Skin of body (tissue), 2 donors: ENCODE data around the gene RIPOR1. TPM values are rescaled to one million over a fixed set of nuclear protein-coding genes. Genes with fewer than 3 reads are reported as not detected.
"Not testable (repeated sequence)": the region's sequence is repeated elsewhere in the genome, so short reads cannot be mapped to it uniquely, and the experiment has no call there.

Experiments
- DNase-seq: peaks from one replicate; lab custom pipeline; 2025; lab: John Stamatoyannopoulos, UW
- total RNA-seq: library from RNA; depleted of rRNA; stranded (reverse); fragments of >200 nt; gene quantifications from one replicate; pipeline ENCODE4 v1.2.3, GENCODE V29; 2014

The RIPOR1 gene, protein sequence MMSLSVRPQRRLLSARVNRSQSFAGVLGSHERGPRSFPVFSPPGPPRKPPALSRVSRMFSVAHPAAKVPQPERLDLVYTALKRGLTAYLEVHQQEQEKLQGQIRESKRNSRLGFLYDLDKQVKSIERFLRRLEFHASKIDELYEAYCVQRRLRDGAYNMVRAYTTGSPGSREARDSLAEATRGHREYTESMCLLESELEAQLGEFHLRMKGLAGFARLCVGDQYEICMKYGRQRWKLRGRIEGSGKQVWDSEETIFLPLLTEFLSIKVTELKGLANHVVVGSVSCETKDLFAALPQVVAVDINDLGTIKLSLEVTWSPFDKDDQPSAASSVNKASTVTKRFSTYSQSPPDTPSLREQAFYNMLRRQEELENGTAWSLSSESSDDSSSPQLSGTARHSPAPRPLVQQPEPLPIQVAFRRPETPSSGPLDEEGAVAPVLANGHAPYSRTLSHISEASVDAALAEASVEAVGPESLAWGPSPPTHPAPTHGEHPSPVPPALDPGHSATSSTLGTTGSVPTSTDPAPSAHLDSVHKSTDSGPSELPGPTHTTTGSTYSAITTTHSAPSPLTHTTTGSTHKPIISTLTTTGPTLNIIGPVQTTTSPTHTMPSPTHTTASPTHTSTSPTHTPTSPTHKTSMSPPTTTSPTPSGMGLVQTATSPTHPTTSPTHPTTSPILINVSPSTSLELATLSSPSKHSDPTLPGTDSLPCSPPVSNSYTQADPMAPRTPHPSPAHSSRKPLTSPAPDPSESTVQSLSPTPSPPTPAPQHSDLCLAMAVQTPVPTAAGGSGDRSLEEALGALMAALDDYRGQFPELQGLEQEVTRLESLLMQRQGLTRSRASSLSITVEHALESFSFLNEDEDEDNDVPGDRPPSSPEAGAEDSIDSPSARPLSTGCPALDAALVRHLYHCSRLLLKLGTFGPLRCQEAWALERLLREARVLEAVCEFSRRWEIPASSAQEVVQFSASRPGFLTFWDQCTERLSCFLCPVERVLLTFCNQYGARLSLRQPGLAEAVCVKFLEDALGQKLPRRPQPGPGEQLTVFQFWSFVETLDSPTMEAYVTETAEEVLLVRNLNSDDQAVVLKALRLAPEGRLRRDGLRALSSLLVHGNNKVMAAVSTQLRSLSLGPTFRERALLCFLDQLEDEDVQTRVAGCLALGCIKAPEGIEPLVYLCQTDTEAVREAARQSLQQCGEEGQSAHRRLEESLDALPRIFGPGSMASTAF
- 19.1 TPM for total RNA-seq

DNA sequence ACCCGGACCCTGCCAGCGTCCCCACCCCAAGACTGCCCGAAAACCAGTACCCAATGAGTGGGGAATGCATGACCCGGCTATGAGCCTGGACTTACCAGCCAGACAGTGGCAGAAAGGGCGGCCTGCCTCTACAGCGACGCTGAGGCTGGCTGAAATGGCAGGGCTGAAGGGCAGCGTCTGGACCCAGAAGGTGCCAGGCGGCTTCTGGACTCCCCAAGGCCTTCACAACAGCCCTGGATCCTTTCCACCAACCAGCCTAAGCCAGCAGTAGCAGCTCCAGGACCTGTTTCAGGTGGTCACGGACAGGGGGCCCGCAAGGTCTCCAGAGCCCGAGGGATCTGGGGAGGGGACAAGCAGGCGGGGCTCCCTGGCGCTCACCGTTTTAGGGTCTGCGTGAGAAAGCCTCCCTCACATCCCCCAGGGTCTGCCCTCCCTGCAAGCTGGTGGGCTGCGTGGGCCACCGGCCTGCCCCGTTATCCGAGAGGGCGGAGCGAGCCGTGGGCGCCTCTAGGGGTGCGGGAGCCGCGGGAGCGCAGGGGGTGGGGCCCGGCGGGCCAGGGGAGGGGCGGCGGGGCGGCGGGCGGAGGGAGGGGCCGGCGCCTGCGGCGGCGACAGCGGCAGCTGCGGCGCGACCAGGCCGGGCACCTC, at the start of gene RIPOR1:
Gene RIPOR1, plus strand, starts transcription at position 608 of the 648 bp plus-strand sequence. CDS start 9,618 bp downstream, outside the sequence.
- no peak for DNase-seq

DNA sequence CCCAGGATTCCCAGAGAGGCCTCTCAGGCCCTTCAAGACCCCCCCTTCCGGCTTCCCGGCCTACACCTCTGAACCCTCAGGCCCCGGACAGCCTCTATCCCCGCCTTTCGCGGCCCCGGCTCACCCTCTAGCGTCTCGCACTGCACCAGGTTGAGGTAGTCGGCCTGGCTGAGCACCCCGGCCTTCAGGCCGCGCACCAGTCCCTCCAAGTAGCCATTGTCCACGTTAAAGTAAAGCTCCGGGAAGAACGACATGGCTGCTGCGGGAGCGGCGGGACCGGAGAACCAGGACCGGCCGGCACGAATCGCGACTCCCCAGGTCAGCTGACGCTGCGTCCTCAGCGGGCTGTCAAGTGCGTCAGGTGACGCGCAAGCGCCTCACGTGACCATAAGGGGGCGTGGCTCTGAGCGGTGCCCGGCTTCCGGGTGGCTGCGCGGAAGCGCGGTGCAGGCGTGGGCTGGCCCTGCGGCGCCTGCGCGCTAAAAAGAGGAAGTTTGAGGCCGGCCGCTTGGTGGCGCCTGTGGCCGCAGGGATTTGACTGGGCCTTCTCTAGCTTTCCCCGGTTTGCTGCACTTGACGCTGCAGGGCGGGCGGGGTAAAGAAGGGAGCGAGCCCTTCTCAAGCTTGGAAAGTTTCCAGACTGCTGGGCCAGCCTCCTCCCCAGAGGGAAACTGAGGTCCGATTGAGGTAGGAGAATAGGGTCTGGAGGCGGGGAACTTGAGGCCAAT, 47.6 kb upstream of the RIPOR1 start, which contains the start of gene ATP6V0D1:
Gene ATP6V0D1, minus strand, starts transcription at position 325 of the 728 bp plus-strand sequence. Its CDS starts 71 bp downstream, at position 254.
- peak; percentile 97 for DNase-seq

DNA sequence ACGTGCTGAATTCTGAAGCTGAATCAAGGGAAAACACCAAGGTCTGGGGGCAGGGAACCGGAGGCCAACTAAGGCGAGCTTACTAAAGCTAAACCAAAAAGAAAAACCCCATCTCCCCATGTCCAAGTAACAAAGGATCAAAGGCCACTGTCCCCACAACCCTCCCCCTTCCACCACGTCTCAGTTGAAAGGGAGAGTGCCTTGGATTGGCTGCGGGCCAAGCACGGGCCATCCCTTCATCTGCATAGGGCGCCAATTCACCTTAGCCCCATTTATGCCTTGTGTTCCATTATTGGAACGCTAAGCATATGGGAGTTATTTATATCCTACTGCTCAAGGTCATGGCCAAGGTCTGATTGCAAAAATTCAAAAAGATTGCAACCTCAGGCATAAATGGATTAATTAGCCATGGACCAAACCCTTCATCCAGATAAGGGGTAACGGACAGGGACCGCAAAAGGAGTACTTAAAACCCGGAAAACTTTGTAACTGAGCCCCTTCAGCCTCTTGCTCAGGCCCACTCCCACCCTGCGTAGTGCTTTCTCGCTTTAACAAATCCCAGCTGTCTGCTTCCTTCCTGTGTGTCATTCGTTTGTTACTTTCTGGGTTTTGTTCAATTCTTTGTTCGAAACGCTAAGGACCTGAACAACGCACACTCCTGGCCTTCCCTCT, 46.9 kb upstream of the RIPOR1 start:
- peak; percentile 78 for DNase-seq

DNA sequence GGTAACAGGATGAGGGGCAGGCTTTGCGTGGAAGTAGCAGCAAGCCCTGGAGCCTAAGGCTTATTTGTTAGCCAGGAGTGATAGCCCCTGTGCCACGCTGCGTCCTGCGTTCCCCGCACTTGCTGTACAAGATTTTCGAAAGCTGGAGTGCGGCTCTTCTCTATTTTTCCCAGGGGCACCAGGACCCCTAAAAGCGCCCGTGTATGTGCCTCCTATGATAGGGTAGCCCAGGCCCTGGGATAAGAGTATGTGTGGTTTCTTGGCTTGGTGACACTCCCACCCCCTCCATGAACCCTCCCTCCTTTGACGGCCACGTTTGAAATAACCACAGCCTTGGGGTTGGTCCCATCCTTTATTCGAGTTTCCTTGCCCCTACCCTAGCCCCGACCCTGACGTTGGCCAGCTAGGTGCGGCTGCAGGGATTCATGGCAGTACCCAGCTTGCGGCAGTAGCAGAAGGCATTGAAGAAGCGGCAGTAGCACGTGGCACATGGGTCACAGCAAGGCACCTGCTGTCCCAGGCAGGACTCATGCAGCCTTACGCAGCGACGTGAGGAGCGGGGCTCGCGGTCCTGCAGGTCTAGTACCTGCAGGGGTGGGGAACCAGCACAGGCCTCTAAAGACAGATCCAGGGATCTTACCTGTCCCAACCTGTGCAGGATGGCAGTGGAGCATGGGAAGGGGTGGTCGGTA, 46.2 kb upstream of the RIPOR1 start:
- no peak for DNase-seq

DNA sequence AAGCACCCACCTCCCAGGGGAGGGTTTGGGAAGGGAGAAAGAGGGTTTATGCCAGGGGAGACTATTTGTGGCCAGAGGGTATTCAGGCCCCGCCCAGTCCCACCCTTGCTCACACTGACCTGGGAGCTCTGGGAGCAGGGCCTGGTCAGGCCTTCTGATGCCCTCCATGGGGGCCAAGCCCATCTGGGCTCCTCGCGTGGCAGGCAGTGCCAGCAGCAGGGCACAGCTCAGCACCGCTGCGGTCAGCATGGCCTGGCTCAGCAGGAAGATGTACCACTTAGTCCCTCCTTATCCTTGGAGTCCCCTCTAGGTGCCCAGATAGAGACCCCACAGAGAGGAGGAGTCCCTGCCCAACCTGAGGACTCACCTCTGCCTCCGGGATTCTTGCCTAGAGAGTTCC, 45.5 kb upstream of the RIPOR1 start, which contains the start of gene AGRP:
Gene AGRP, minus strand, starts transcription at position 398 of the 400 bp plus-strand sequence. Its CDS starts 149 bp downstream, at position 249.
- DNase-seq: no peak

DNA sequence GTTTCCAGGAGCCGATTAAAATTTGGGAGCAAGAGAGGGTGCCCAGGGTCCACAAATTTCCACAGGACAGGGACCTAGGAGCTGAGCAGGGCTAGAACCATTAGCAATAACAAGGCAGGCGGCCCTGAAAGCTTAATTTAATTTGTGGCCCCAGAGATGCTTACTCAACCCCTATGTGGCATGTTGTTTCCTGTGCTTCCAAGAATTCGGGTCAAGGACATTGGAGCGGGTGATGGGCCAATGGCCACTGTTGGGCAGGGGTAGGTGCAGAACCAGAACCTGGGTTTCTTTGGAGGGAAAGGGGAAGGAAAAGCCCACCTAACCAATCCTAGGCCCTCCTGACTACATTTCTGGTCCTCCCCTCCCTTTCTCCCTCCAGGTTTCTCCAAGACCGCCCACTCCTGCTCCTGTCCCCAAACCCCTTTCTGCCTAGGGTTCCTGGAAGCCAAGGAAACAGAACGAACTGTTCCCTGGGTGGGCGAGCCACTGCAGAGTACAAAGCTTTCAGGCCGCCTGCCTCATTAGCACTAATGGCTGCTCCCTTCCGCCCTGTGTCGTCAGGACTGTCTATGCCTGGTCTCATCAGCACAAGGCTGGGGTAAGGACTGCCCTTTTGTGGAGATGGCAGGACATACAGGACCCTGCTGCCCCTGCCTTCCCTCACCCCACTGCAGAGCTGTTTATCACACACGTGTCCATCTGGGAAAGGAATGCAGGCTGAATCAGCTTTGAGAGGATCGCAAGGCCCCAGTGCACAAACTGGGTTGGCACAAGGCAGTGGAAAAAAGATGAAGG, 44.7 kb upstream of the RIPOR1 start:
- DNase-seq: no peak

DNA sequence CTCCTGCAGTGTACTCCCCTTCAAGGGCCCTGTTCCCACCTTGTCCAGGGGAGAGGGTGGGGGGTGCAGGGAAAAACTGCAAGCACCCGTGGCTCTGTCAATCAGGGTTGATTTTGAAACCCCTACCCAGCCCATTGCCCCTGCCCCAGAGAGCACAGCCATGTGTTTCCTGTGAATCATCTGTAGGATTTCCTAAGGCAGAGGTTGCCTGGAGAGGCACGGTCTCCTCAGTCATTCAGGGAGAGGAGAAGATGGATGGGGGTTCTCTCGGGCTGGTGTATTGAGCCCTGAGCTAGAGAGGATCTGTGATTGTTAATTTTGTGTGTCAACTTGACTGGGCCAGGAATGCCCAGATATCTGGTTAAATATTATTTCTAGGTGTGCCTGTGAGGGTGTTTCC, 41.8 kb upstream of the RIPOR1 start:
- no peak for DNase-seq

DNA sequence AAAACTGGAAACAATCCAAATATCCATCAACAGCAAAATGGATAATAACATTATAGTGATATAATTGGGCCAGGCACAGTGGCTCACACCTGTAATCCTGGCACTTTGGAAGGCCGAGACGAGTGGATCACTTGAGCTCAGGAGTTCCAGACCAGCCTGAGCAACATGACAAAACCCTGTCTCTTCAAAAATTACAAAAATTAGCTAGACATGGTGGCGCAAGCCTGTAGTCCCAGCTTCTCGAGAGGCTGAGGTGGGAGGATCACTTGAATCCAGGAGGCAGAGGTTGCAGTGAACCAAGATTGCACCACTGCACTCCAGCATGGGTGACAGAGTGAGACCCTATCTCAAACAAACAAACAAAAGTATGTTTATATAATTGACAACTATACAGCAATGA, 41.1 kb upstream of the RIPOR1 start:
- DNase-seq: not testable (repeated sequence)

DNA sequence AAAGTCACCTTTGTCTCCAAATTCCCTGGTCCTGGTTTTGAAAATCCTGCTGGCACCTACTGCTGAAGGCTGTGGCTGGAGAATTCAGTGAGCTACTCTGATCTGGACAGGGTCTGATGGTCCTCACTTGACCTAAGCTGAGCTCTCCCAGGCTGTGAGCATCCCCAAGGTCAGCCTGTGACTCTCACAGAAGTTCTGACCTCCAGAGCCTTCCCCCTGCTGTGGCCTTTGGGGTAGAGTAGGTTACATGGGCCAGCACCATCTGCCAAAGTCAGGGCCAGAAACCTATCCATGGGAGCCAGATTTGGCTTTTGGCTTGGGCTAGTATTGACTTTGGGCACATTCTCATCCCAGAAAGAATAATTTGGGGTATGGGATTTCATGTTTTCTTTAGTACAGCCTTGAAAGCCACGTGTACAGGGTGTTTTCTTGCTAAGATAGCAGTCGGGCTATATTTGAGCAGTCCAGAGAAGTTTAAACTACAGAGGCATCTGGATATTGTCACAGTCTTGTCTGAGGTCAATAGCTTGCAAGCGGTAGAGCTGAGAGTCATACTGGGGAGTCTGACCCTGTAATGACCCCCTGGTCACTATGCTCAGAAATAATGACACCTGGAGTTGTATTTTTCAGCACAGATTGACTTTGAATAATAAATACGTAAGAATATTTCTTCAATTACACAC, 39.1 kb upstream of the RIPOR1 start:
- no peak for DNase-seq

DNA sequence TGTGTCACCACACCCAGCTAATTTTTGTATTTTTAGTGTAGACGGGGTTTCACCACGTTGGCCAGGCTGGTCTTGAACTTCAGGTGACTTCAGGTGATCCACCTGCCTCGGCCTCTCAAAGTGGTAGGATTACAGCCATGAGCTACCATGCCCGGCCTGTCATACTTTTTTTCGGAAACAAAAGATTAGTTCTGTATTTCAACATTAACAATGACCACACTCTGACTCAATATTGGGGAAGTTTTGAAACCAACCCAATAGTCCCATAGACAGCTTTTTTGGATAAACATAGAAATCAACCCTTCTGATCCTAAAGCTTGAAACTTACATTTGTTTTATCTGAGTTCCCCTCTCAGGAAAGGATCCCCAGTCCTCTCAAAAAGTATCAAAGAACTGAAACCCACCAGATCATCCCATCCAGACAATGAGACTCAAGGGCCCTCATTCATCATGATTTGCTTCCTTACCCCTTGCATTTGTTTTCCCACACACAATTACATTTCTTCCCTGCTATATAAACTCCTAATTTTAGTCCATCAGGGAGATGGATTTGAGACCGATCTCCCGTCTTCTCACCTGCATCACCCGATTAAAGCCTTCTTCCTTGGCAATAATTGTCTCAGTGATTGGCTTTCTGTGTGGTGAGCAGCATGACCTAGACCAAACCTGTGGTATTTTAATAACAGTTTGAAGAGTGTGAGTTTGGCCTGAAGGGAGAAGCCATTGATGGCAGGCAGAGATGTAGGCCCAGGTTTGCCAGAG, 38.1 kb upstream of the RIPOR1 start:
- no peak for DNase-seq

DNA sequence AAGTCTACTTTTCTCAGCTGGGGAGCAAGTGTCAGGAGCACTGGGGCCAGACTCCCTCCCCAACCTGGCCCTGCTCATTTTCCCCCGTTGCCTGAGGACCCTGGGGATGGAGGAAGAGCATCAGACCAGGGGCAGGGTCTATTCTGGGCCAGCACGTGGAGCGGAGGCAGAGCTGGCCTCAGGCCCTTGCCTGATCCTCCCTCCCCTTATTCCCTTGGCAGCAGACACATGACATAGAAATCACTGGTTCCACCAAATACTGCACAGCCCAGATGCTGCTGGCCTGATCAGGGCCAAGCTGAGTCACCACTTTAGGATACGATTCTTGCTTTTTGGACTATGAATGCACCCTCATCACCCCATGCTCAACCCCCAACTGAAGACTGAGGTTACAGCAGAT, 29.5 kb upstream of the RIPOR1 start:
- DNase-seq: no peak

DNA sequence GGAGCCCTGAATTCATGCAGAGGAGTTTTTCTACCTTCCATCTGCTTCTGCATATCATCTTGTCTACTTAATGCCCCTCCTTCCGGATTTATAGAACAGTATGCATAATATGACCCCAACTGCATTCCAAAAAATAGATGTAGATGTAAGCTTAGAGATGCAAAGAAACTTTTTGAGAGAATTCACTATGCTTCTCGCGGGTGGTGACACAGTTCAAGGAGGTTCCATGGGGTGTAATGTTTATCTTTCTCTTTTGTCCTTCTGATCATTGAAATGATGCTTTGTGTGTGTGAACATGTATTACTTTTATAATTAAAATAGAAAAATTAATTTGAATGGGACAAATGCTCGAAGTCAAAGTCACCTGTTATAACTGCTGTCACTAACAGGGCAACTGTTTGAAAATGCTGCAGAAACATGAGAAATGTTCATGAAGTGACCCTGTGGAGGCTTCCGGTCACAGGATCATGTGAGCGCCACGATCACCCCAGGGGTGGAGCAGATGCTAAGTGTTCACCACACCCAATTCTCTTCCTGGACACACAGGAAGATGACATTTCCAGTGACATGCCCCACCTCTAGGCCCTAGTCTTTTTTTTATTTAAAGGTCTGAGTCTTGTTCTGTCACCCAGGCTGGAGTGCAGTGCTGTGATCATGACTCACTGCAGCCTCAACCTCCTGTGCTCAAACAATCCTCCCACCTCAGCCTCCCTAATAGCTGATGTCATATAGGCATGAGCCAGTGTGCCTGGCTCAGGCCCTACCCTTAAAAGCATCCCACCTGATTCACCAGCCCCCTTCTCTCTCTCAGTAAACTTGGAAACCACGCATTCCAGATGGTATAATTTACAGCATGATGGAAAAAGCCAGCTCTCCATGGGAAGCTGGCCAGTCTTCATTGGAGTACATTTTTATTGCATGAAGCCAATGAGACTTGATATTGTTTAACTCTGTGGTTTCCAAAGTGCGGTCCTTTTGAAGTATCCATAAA, 24.3 kb upstream of the RIPOR1 start:
- no peak for DNase-seq

DNA sequence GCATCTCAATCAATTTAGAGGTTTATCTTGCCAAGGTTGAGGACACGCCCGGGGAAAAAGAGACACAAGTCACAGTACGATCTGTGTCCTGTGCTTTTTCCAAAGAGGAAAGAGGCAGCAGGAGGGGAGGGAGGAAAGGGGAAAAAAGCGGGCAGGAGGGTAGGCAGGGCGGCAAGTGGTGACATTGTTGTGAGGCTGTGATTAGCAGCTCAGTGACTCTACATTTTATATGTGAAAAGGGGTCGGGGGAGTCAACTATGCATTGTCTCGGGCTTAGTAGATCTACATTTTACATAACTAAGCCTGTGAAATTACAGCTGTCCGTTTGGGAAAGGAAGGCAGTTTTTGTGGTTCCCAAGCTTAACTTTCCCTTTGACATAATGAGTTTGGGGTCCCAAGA, 22.2 kb upstream of the RIPOR1 start:
- DNase-seq: no peak

DNA sequence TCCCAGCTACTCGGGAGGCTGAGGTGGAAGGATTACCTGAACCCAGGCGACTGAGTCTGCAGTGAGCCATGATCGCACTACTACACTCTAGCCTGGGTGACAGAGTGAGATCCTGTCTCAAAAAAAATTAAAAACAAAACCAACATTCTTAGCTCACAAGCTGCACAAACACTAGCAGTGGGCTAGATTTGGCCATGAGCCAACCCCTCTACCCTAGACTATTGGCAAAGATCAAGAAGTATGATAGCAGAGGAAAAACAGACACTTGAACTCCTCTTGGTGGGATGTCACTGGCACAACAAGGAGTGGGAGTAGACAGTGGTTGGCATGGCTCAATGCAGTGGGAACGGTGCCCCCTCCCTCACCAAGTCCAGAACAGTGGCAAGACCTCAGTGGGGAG, 19.6 kb upstream of the RIPOR1 start:
- no peak for DNase-seq

DNA sequence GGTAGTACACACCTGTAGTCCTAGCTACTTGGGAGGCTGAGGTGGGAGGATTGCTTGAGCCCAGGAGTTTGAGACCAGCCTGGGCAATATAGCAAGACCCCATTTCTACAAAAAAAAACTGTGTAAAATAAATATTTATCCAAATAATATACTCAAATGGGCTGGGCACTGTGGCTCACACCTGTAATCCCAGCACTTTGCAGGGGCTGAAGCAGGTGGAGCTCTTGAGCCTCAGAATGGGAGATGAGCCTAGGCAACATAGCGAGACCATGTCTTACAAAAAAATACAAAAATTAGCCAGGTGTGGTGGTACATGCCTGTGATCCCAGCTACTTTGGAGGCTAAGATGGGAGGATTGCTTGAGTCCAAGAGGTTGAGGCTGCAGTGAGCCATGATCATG, 14.7 kb upstream of the RIPOR1 start:
- not testable (repeated sequence) for DNase-seq

DNA sequence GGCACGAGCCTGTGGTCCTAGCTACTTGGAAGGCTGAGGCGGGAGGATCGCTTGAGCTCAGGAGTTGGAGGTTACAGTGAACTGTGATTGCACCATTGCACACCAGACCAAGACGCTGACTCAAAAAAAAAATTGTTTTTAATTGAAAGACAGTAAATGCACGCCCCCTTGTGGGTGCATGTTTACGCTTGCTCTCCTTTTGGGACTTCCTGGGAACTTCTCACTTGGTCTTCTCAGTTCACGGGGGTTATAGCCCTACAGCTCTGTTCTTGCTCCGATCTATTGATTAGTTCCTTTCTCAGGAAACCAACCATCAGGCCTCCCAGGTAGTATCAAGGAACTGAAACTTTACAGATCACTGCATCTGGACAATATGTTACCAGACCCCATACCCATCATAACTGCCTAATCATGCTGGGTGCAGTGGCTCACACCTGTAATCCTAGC, 14.2 kb upstream of the RIPOR1 start:
- peak; percentile 24 for DNase-seq
